ENCODE results near the gene MACF1. TPM values are rescaled to one million over a fixed set of nuclear protein-coding genes. Genes with fewer than 3 reads are reported as not detected.
A peak's percentile ranks its signal among the peaks of the same experiment; 100 is the strongest.

Gene MACF1
- total and polyA plus RNA-seq, 2 donors (not counting 1 experiment from before 2014, with no cell fraction given): 64.1 to 159 TPM

- H3K9me3 ChIP-seq (ENCODE audit: control extremely low read depth in 1 of 3, control insufficient read depth in 2 of 3, insufficient read depth in 1 of 3, low read length in 2 of 3): no peaks in the 10 kb centered on the region
- peak overlapping the region; percentile 48 for H3K4me2 ChIP-seq (replicated peaks; ENCODE audit: low read depth, low read length, poor library complexity, severe bottlenecking)
- H3K27ac ChIP-seq (ENCODE audit: low read length in 2 of 2): peak overlapping the region; percentile 63 to 83
- H3K9ac ChIP-seq (ENCODE audit: low read length): peak overlapping the region; percentile 13
- Mint-ChIP-seq H3K27ac (peak overlapping the region; percentile 91), H3K9me3 (ENCODE audit: insufficient read depth) (no peaks in the 10 kb centered on the region), H3K27me3 (no peaks in the 10 kb centered on the region), H3K4me3 (peak overlapping the region; percentile 52), H3K4me1 (peaks cover 39% of the 10 kb centered on the region)
- peaks cover 22 to 23% of the 10 kb centered on the region in 2 donors for H3K4me1 ChIP-seq (ENCODE audit: control insufficient read depth in 2 of 2, insufficient read depth in 2 of 2, low read length in 2 of 2)
- H3K36me3 ChIP-seq (replicated peaks in 1 of 2; ENCODE audit: control extremely low read depth in 1 of 2, control insufficient read depth in 1 of 2, extremely low read depth in 1 of 2, insufficient read depth in 2 of 2, low read length in 1 of 2): peaks cover 2 to 23% of the 10 kb centered on the region in 2 experiments
- no peak for TF ChIP-seq EZH2 (IDR thresholded peaks at IDR 0.05; ENCODE audit: borderline replicate concordance, insufficient read depth, low read depth, low read length, poor library complexity, severe bottlenecking)
- TF ChIP-seq CTCF (IDR thresholded peaks at IDR 0.05): no peak
- no peak overlapping the region for H3K4me3 ChIP-seq (ENCODE audit: control extremely low read depth in 1 of 5, extremely low read depth in 1 of 5, insufficient read depth in 1 of 5, low read depth in 2 of 5, low read length in 4 of 5)
- H3K79me2 ChIP-seq (ENCODE audit: control insufficient read depth, insufficient read depth, low read length): peaks cover 76% of the 10 kb centered on the region
- POLR2A ChIA-PET: no interaction called here
- WGBS (ENCODE audit: insufficient coverage): 45% methylated on average over 9 of the region's 9 CpGs
- ATAC-seq (ENCODE audit: low read depth): peak; percentile 95
- no peaks in the 10 kb centered on the region for H3K27me3 ChIP-seq (replicated peaks in 1 of 4; ENCODE audit: control extremely low read depth in 1 of 4, control insufficient read depth in 3 of 4, insufficient read depth in 4 of 4, low read length in 3 of 4)
- peak overlapping the region; percentile 60 for H2AFZ ChIP-seq (ENCODE audit: insufficient read depth, low read depth, low read length, poor library complexity, severe bottlenecking)
- intact Hi-C loops (cut with micrococcal nuclease): loop anchor here (1.0 kb wide), 1 partner anchor 38 kb away; no protein-coding TSS in a partner anchor
- DNase-seq: peak; percentile 77
- H4K20me1 ChIP-seq (ENCODE audit: control insufficient read depth, insufficient read depth, low read length, poor library complexity, severe bottlenecking): peaks cover 4% of the 10 kb centered on the region
- CTCF ChIA-PET: interaction anchor here (0.6 to 4.1 kb wide), 6 partner anchors 28 to 61 kb away, joined by 3 to 30 read pairs (median 4); no protein-coding TSS in a partner anchor
These were observed 26.0 kb downstream of the MACF1 start for GRCh38 chr1:39230261-39231190.

- Histone ChIP-seq H3K9ac (ENCODE audit: low read length) (no peak overlapping the region), H3K4me3 (ENCODE audit: control extremely low read depth in 1 of 5, extremely low read depth in 1 of 5, insufficient read depth in 1 of 5, low read depth in 2 of 5, low read length in 4 of 5) (no peak overlapping the region), H3K4me2 (replicated peaks; ENCODE audit: low read depth, low read length, poor library complexity, severe bottlenecking) (no peak overlapping the region), H3K9me3 (ENCODE audit: control extremely low read depth in 1 of 3, control insufficient read depth in 2 of 3, insufficient read depth in 1 of 3, low read length in 2 of 3) (no peaks in the 10 kb centered on the region), H3K36me3 (replicated peaks in 1 of 2; ENCODE audit: control extremely low read depth in 1 of 2, control insufficient read depth in 1 of 2, extremely low read depth in 1 of 2, insufficient read depth in 2 of 2, low read length in 1 of 2) (peaks cover 14 to 58% of the 10 kb centered on the region in 2 experiments), H3K4me1 (ENCODE audit: control insufficient read depth in 2 of 2, insufficient read depth in 2 of 2, low read length in 2 of 2) (peaks cover 8 to 10% of the 10 kb centered on the region in 2 donors), H4K20me1 (ENCODE audit: control insufficient read depth, insufficient read depth, low read length, poor library complexity, severe bottlenecking) (peaks cover 23% of the 10 kb centered on the region), H3K79me2 (ENCODE audit: control insufficient read depth, insufficient read depth, low read length) (peaks cover 86% of the 10 kb centered on the region), H3K27ac (ENCODE audit: low read length in 2 of 2) (no peak overlapping the region), H3K27me3 (replicated peaks in 1 of 4; ENCODE audit: control extremely low read depth in 1 of 4, control insufficient read depth in 3 of 4, insufficient read depth in 4 of 4, low read length in 3 of 4) (no peaks in the 10 kb centered on the region), H2AFZ (ENCODE audit: insufficient read depth, low read depth, low read length, poor library complexity, severe bottlenecking) (no peak overlapping the region)
- H3K27me3 Mint-ChIP-seq: no peaks in the 10 kb centered on the region
- CTCF ChIA-PET: interaction anchor here (3.6 to 4.5 kb wide), 2 partner anchors 21 to 44 kb away, joined by 20 to 21 read pairs; no protein-coding TSS in a partner anchor
- intact Hi-C loops (cut with micrococcal nuclease): no loop called here
- POLR2A ChIA-PET: interaction anchor here (0.6 kb wide), 1 partner anchor 43 kb away, joined by 3 read pairs; no protein-coding TSS in a partner anchor
- WGBS (ENCODE audit: insufficient coverage): 98% methylated on average over 4 of the region's 4 CpGs
- H3K9me3 Mint-ChIP-seq (ENCODE audit: insufficient read depth): no peaks in the 10 kb centered on the region
- no peak overlapping the region for H3K4me3 Mint-ChIP-seq
- ATAC-seq (ENCODE audit: low read depth) (no peak), DNase-seq (no peak)
- no peak for TF ChIP-seq CTCF (IDR thresholded peaks at IDR 0.05)
- H3K27ac Mint-ChIP-seq: peak overlapping the region; percentile 11
- H3K4me1 Mint-ChIP-seq: peaks cover 23% of the 10 kb centered on the region
These were observed 32.5 kb downstream of the MACF1 start for GRCh38 chr1:39236971-39237370.
